Osteocyte (in vitro differentiated cells): Measurements from ENCODE around the gene VOPP1. TPM values are rescaled to one million over a fixed set of nuclear protein-coding genes. Genes with fewer than 3 reads are reported as not detected.
A peak's percentile ranks its signal among the peaks of the same experiment; 100 is the strongest.

Experiments
- DNase-seq: peaks from one replicate; pipeline ENCODE4 v3.0.0; 2021; ENCODE audit warnings: mixed read lengths; ENCODE audit not compliant: unreplicated experiment; ENCODE audit errors: extremely low spot score
- H3K27ac Mint-ChIP-seq: one replicate; pipeline ENCODE4 v1.8.0; 2021; ENCODE audit warnings: mild to moderate bottlenecking, mixed read lengths; ENCODE audit not compliant: unreplicated experiment
- H3K27me3 Mint-ChIP-seq: one replicate; pipeline ENCODE4 v1.8.0; 2021; ENCODE audit warnings: mixed read lengths; ENCODE audit not compliant: unreplicated experiment
- H3K36me3 Mint-ChIP-seq: one replicate; pipeline ENCODE4 v1.8.0; 2021; ENCODE audit warnings: mixed read lengths; ENCODE audit not compliant: unreplicated experiment
- H3K4me1 Mint-ChIP-seq: one replicate; pipeline ENCODE4 v1.8.0; 2021; ENCODE audit warnings: mixed read lengths; ENCODE audit not compliant: unreplicated experiment
- H3K4me3 Mint-ChIP-seq: one replicate; pipeline ENCODE4 v1.8.0; 2021; ENCODE audit warnings: mild to moderate bottlenecking, moderate library complexity, mixed read lengths; ENCODE audit not compliant: unreplicated experiment
- H3K9me3 Mint-ChIP-seq: one replicate; pipeline ENCODE4 v1.8.0; 2021; ENCODE audit warnings: mixed read lengths; ENCODE audit not compliant: unreplicated experiment
- CTCF ChIP-seq: fragments of 200-600 bp; sonication (generic); IDR thresholded peaks from 2 replicates; pipeline ENCODE4 v1.5.0; 2021; ENCODE audit warnings: antibody characterized with exemption, mild to moderate bottlenecking, moderate library complexity
- total RNA-seq: library from RNA; stranded (reverse); gene quantifications from 2 replicates; pipeline ENCODE4 v1.2.1, GENCODE V29; 2021

VOPP1 gene
- total RNA-seq, 1 donor from 2014 or later, result 86.6 TPM

- H3K36me3 Mint-ChIP-seq, result peaks cover 2% of the 10 kb centered on the region
- no peak overlapping the region for H3K4me3 Mint-ChIP-seq
- no peaks in the 10 kb centered on the region for H3K27me3 Mint-ChIP-seq
- no peak for TF ChIP-seq CTCF
- no peaks in the 10 kb centered on the region for H3K9me3 Mint-ChIP-seq
- H3K27ac Mint-ChIP-seq, result no peak overlapping the region
- DNase-seq, result peak; percentile 48
- H3K4me1 Mint-ChIP-seq, result peaks cover 48% of the 10 kb centered on the region
Measured at GRCh38 chr7:55565681-55566080, 6.6 kb downstream of the VOPP1 start.

DNA sequence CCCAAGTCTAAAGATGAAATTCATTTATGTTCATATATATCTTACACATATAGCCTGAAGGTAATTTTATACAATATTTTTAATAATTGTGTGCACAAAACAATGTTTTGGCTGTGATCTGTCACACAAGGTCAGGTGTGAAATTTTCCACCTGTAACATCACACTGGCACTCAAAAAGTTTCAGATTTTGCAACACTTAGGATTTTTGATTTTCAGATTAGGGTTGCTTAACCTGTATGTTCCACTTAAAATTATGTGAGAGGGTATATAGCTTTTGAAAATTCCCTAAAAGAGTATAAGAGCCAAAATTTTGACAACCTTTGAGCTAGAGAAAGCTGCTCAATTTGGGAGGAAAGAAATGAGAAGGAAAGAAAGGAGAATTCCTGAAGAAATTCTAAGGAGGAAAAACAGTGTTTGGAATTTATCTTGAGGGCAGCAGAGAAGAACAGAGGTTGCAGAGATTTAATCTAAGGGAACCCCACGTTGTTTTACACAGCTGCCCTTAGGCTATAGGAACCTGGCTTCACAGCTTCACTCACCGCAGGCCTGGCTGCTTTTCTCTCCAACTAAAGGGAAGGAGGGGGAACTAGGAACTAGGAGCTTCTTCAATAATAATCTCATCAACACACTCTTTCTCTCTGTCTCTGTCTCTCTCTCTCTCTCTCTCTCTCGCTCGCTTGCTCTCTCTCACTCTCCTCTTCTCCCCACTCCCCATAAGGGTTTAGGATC lies 8.5 kb downstream of the VOPP1 start:
- H3K9me3 Mint-ChIP-seq, result no peaks in the 10 kb centered on the region
- DNase-seq, result no peak
- no peaks in the 10 kb centered on the region for H3K27me3 Mint-ChIP-seq
- peak overlapping the region; percentile 48 for H3K27ac Mint-ChIP-seq
- peaks cover 2% of the 10 kb centered on the region for H3K36me3 Mint-ChIP-seq
- no peak overlapping the region for H3K4me3 Mint-ChIP-seq
- TF ChIP-seq CTCF, result no peak
- H3K4me1 Mint-ChIP-seq, result peaks cover 29% of the 10 kb centered on the region

DNA sequence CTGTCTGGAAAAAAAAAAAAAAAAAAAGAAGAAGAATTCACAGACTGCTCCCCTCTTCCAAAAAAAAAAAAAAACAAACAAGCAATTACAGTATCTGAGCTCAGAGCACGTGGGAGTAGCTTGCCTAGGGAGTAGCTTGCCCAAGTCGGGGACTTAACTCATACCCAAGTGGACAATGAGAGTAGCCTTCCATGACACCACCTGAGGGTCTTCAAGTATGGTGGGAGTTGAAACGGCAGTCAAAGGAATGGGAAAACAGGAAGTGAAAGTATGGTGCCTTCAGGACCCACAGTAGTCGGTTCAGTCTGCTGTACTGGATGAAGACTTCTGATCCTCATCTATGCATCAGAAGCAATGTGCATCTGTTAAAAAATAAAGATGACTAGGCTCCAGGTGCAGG lies 10.6 kb downstream of the VOPP1 start:
- no peak overlapping the region for H3K4me3 Mint-ChIP-seq
- no peak overlapping the region for H3K27ac Mint-ChIP-seq
- H3K4me1 Mint-ChIP-seq, result peaks cover 28% of the 10 kb centered on the region

GRCh38 chr7:55558962-55559920 lies 13.1 kb downstream of the VOPP1 start:
- H3K4me3 Mint-ChIP-seq, result no peak overlapping the region

More for the DNA sequence above, 10.6 kb downstream of the VOPP1 start:
- no peak for TF ChIP-seq CTCF
- Mint-ChIP-seq H3K9me3 (no peaks in the 10 kb centered on the region), H3K36me3 (peaks cover 2% of the 10 kb centered on the region), H3K27me3 (no peaks in the 10 kb centered on the region)
- DNase-seq, result no peak

More at GRCh38 chr7:55558962-55559920, 13.1 kb downstream of the VOPP1 start:
- Mint-ChIP-seq H3K9me3 (no peaks in the 10 kb centered on the region), H3K4me1 (peaks cover 34% of the 10 kb centered on the region), H3K27ac (no peak overlapping the region), H3K27me3 (no peaks in the 10 kb centered on the region), H3K36me3 (peaks cover 9% of the 10 kb centered on the region)
- no peak for DNase-seq
- no peak for TF ChIP-seq CTCF
